NT2/D1 (cell line): ENCODE results near the gene MOB2.

ENCODE experiments used
- DNase-seq: peaks from one replicate; pipeline ENCODE4 v3.0.0-alpha.2; 2011; ENCODE audit warnings: low read depth, low spot score
- H3K27me3 ChIP-seq: 2 replicates; pipeline ENCODE4 v1.6.0; 2011; ENCODE audit warnings: mild to moderate bottlenecking; ENCODE audit not compliant: insufficient read length, insufficient read depth
- H3K36me3 ChIP-seq: 2 replicates; pipeline ENCODE4 v1.6.1; 2011; ENCODE audit warnings: mild to moderate bottlenecking, low read length, mixed read lengths; ENCODE audit not compliant: insufficient read depth, insufficient read length
- H3K4me1 ChIP-seq: 2 replicates; pipeline ENCODE4 v1.5.1; 2011; ENCODE audit not compliant: insufficient read depth, insufficient read length
- H3K4me3 ChIP-seq: 2 replicates; pipeline ENCODE4 v1.5.1; 2011; ENCODE audit warnings: low read depth; ENCODE audit not compliant: insufficient read length
- H3K9ac ChIP-seq: 2 replicates; pipeline ENCODE4 v1.6.0; 2011; ENCODE audit warnings: low read depth; ENCODE audit not compliant: insufficient read length
- H3K9me3 ChIP-seq: 2 replicates; pipeline ENCODE4 v1.5.1; 2011; ENCODE audit warnings: mild to moderate bottlenecking, low read length; ENCODE audit not compliant: insufficient read depth
- SUZ12 ChIP-seq: IDR thresholded peaks from 2 replicates; pipeline ENCODE4 v1.6.1; 2011; ENCODE audit not compliant: insufficient read length, insufficient read depth; ENCODE audit errors: extremely low read depth
- YY1 ChIP-seq: IDR thresholded peaks from 2 replicates; pipeline ENCODE4 v1.6.1; 2011; ENCODE audit not compliant: insufficient read length, insufficient read depth
- ZNF274 ChIP-seq: IDR thresholded peaks from 2 replicates; pipeline ENCODE4 v1.6.1; 2011; ENCODE audit warnings: mild to moderate bottlenecking, low read depth, low read length

Gene MOB2

DNA sequence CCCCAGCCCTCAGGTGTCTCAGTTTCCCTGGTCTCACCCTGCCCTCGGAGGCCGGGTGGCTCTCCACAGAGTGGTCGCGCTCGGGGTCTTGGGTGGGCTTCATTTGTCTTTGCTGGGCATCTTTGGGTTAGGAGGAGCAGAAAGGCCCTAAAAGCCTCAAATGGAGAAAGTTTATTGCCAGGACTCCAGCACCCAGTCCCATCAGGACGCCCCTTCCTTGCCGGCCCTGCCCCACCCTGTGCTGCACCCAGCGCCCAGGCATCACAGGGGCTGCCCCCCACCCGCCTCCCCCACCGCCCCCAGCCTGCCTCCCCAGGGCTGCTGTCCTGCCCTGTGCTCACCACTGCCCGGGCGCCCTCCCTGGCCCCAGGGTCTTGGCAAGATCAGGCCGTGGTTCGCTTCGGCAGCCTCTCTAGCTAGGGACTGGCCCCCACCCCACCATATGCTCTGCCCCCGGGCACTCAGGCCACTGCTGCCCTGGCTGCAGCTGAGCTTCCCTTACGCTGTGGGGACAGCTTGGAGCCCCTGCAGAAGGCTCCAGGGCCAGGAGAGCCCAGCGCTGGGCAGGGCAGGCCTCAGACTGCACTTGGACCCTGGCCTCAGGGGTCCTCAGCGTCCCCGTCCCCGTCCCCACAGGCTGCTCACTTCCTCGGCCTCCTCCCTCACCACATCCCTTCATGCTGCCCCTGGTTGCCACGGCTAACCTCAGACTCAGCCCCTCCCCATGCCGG, 31.4 kb downstream of the MOB2 start:
- H3K9me3 ChIP-seq = no peaks in the 10 kb centered on the region
- no peak overlapping the region for H3K9ac ChIP-seq
- H3K4me1 ChIP-seq = peaks cover 10% of the 10 kb centered on the region
- no peaks in the 10 kb centered on the region for H3K27me3 ChIP-seq
- no peak for TF ChIP-seq ZNF274
- TF ChIP-seq SUZ12 = no peak
- no peak for TF ChIP-seq YY1
- H3K4me3 ChIP-seq = no peak overlapping the region
- DNase-seq = no peak
- H3K36me3 ChIP-seq = no peaks in the 10 kb centered on the region

DNA sequence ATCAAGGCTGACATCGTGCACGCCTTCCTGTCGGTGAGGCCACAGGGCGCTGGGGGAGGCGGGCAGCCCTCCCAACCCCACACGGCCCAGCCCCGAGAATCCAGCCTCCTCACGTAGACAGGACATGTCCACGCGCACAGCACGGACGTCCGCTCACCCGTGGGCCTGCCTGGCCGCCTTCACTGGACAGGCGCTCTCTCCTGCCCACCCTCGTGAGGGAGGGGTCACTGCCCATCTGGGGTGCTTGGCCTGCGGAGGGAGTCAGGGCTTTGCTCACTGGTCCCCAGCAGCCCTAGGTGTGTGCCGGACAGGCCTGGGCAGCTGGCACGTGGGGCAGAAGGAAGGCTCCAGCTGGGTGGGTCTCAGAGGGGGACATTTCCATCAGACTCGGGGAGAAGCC, 32.0 kb downstream of the MOB2 start:
- H3K36me3 ChIP-seq = no peaks in the 10 kb centered on the region
- H3K9ac ChIP-seq = no peak overlapping the region
- H3K4me1 ChIP-seq = peaks cover 8% of the 10 kb centered on the region
- no peaks in the 10 kb centered on the region for H3K9me3 ChIP-seq
- H3K4me3 ChIP-seq = no peak overlapping the region
- H3K27me3 ChIP-seq = no peaks in the 10 kb centered on the region
- DNase-seq = no peak
- no peak for TF ChIP-seq SUZ12
- no peak for TF ChIP-seq YY1
- no peak for TF ChIP-seq ZNF274

DNA sequence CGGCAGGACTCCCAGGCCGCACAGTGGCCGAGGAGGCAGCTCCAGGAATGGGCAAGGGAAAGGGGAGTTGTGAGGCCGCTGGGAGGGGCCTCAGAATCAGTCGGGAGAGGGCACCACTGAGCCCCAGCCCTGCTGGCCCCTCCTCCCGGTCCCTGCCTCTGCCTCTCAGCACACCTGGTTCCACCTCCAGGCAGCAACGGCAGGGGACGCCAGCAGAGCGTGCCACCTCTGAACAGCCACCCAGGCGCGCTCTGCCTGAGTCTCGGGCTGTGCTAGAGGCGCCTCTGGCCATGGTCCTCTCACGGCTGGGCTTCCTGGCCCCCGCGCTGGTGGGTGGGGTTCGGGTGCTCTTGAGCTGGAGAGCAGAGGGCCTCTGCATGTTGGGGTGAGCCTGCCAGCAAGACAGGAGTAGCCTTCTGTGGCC, 33.0 kb downstream of the MOB2 start:
- Histone ChIP-seq H3K36me3 (no peaks in the 10 kb centered on the region), H3K9ac (no peak overlapping the region), H3K27me3 (no peaks in the 10 kb centered on the region), H3K9me3 (no peaks in the 10 kb centered on the region), H3K4me3 (no peak overlapping the region), H3K4me1 (peaks cover 4% of the 10 kb centered on the region)
- no peak for DNase-seq
- TF ChIP-seq ZNF274 = no peak
- TF ChIP-seq YY1 = no peak
- no peak for TF ChIP-seq SUZ12

DNA sequence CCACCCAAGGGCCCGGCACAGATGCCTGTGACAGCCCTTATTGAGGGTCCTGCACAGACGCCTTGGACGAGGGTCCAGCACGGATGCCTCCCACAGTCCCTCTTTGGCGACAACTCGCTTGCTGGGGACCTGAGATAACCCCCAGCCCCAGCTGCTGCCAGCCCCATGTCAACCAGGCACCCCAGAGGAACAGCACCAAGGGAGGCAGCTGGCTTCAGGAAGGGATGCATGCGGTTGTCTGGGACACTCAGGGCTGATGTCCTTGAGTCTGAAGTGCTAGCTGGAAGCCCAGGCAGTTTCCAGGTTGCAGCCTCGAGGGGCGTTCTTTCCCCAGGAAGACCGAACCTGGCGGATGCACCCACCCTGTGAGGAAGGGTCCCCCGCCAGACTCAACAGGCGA, 33.8 kb downstream of the MOB2 start:
- no peak overlapping the region for H3K9ac ChIP-seq
- H3K27me3 ChIP-seq = no peaks in the 10 kb centered on the region
- peaks cover 2% of the 10 kb centered on the region for H3K4me1 ChIP-seq
- TF ChIP-seq ZNF274 (no peak), SUZ12 (no peak), YY1 (no peak)
- H3K4me3 ChIP-seq = no peak overlapping the region
- DNase-seq = no peak
- H3K9me3 ChIP-seq = no peaks in the 10 kb centered on the region
- no peaks in the 10 kb centered on the region for H3K36me3 ChIP-seq

DNA sequence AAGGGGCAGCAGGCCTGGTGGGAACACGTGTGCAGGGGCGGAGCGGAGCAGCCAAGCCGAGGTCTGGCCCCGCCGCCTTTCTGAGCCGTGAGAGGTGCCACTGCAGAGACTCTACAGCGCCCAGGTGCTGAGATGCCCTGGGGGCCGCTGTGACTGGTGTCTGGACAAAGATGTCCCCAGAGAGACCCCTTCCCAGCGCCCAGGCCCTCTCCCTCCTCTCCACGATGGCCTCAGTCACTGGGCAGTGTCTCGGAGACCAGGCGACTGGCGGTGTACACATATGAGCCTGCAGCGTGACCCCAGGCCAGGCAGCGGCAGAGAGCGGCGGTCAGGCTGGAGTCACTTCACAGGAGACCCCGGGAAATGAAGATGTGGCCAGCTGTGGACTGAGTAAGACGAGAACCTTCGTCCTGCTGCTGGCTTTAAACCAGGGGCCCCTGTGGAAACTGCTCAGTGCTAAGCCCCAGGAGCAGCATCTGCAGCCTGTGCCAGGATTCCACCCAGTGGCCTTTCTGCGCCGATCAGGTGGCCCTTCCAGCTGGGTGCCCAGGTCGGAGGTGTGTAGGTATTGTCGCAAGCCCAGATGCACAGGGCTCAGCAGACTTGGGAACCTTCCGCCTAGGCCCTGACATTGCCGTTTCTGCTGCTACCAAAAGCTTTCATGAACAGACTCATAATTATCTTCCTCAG, 34.7 kb downstream of the MOB2 start:
- Histone ChIP-seq H3K9ac (no peak overlapping the region), H3K27me3 (no peaks in the 10 kb centered on the region), H3K4me1 (peaks cover 2% of the 10 kb centered on the region), H3K36me3 (no peaks in the 10 kb centered on the region), H3K4me3 (no peak overlapping the region), H3K9me3 (no peaks in the 10 kb centered on the region)
- TF ChIP-seq YY1 = no peak
- TF ChIP-seq SUZ12 = no peak
- TF ChIP-seq ZNF274 = no peak
- DNase-seq = no peak

DNA sequence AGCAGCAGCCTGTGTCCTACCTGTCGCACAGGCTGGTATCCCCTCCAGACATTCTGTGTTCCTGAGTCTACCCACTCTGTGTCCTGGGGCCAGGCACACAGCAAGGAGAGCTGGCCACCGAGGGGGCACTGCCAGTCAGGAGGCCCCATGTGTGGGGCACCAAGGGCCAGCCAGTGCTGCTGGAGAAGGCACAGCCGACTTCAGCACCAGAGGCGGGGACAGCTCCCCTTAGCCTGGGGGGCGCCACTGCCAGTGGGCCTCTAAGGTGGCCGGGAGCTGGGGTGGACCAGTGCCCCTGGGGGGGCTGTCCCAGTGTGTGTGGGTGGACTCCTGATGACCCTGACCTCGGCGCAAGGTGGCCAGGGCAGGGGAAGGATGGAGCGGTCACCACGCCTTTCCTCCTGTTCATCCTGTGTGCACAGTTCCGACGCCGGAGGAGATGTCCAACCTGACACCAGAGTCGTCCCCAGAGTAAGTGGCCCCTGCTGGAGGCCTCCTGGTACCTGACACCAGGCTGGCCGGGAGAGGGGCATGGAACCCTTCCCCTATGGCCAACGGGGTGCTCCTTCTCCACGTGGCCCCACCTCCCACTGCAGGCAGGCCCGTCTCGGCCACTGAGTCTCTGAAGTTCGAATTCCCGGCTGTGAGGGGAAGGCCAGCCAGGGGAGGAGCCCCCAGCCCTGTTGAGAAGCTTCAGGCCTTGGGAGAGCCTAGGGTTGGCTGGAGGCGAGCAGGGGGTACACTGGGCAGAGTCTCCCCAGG, 35.4 kb downstream of the MOB2 start:
- Histone ChIP-seq H3K27me3 (no peaks in the 10 kb centered on the region), H3K9me3 (no peaks in the 10 kb centered on the region), H3K4me1 (peaks cover 5% of the 10 kb centered on the region), H3K4me3 (no peak overlapping the region), H3K36me3 (no peaks in the 10 kb centered on the region), H3K9ac (no peak overlapping the region)
- TF ChIP-seq ZNF274 (no peak), YY1 (no peak), SUZ12 (no peak)
- DNase-seq = no peak

DNA sequence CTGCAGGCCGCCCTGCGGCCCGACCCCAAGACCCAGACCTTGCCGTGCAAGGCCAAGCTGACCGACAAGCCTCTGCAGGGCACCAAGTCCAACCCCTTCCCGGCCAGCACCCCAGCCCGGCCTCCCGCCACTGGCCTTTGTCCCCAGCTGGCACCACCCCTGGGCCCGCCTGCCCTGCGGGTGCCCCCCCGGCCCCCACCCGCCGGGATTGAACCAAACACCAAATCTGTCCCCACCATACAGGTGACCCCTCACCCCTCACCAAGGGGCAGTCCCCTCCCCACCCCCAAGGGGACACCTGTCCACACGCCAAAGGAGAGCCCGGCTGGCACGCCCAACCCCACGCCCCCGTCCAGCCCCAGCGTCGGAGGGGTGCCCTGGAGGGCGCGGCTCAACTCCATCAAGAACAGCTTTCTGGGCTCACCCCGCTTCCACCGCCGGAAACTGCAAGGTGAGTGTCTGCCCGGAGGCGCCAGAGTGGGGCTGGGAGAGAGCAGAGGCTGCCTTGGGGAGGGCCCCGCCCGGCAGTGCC, 36.2 kb downstream of the MOB2 start:
- no peak for DNase-seq
- Histone ChIP-seq H3K36me3 (no peaks in the 10 kb centered on the region), H3K27me3 (no peaks in the 10 kb centered on the region), H3K9ac (no peak overlapping the region), H3K9me3 (no peaks in the 10 kb centered on the region), H3K4me3 (no peak overlapping the region), H3K4me1 (peaks cover 5% of the 10 kb centered on the region)
- TF ChIP-seq SUZ12 (no peak), YY1 (no peak), ZNF274 (no peak)
